Spleen (tissue), 7 donors: Measurements from ENCODE around the gene TMEM220.

Source experiments
- POLR2A ChIP-seq, 3 donors: fragments of 450-650 bp; IDR thresholded peaks; one replicate each; pipeline ENCODE4 v1.5.1; 2017; ENCODE audit warnings: antibody characterized with exemption in 3 of 3, mild to moderate bottlenecking in 1 of 3
- TF ChIP-seq, protein P1 (sequence below), 11 experiments: fragments of 200-600 bp in 7 of 11; fragments of 450-650 bp in 4 of 11; sonication (generic) in 4 of 11; IDR thresholded peaks in 8 of 11; conservative IDR thresholded peaks in 3 of 11; 1 replicate in 7 of 11; 2 replicates in 4 of 11; pipeline versions ENCODE4 v1.4.0 to v1.8.0; 2016 to 2021; ENCODE audit warnings: antibody characterized with exemption in 11 of 11, inconsistent platforms in 4 of 11, mild to moderate bottlenecking in 1 of 11
- donor health status: DM: no; HTN: no; CAD: no; lungs with moderate emphysema.
- donor health status: DM: no; HTN: no; CAD: no.
- donor health status: DM: no; HTN: no; CAD: no.

DNA sequence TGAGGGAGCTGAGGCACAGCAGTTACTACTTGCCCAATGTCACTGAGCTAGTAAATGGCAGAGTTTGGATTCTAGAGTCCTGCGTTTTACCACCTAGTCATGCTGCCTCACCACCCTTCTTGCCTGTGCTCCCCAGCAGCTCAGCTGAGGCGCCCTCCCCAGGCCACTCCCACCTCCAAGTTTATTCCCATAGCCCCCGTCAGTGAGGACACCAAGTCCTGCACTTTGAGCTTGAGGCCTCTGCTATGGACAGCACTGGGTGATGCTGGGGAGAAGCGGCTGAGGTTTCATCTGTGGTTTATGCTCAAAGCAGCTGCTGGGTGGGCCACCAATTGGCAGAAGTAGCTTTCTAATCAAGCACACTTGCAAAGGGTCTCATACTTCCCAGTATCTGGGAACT is 37.4 kb upstream of the TMEM220 start:
- TF ChIP-seq, protein P1, sequence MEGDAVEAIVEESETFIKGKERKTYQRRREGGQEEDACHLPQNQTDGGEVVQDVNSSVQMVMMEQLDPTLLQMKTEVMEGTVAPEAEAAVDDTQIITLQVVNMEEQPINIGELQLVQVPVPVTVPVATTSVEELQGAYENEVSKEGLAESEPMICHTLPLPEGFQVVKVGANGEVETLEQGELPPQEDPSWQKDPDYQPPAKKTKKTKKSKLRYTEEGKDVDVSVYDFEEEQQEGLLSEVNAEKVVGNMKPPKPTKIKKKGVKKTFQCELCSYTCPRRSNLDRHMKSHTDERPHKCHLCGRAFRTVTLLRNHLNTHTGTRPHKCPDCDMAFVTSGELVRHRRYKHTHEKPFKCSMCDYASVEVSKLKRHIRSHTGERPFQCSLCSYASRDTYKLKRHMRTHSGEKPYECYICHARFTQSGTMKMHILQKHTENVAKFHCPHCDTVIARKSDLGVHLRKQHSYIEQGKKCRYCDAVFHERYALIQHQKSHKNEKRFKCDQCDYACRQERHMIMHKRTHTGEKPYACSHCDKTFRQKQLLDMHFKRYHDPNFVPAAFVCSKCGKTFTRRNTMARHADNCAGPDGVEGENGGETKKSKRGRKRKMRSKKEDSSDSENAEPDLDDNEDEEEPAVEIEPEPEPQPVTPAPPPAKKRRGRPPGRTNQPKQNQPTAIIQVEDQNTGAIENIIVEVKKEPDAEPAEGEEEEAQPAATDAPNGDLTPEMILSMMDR (IDR thresholded peaks at IDR 0.05 in 8 of 11, conservative IDR thresholded peaks at IDR 0.05 in 3 of 11), result no peak
- TF ChIP-seq POLR2A (IDR thresholded peaks at IDR 0.05), result no peak
